ENCODE data around the gene WFDC8. TPM values are rescaled to one million over a fixed set of nuclear protein-coding genes. Genes with fewer than 3 reads are reported as not detected.

WFDC8 gene
- total and polyA plus RNA-seq, 2 of the 13 experiments (the other 11 are each of a cell fraction or from before 2014, with no cell fraction given): not detected

- Histone ChIP-seq H3K27ac (ENCODE audit: extremely low read length, insufficient read depth, low read length) (no peak overlapping the region), H4K20me1 (ENCODE audit: insufficient read depth, low read length) (no peaks in the 10 kb centered on the region), H3K36me3 (replicated peaks in 1 of 2; ENCODE audit: control insufficient read depth in 1 of 2, insufficient read depth in 2 of 2, low read length in 2 of 2) (no peaks in the 10 kb centered on the region), H3K79me2 (ENCODE audit: insufficient read depth, low read length) (no peaks in the 10 kb centered on the region), H3K9ac (ENCODE audit: insufficient read depth, low read depth, low read length) (no peak overlapping the region), H3K27me3 (ENCODE audit: control insufficient read depth in 1 of 2, insufficient read depth in 2 of 2, low read length in 2 of 2) (peaks cover 0 to 10% of the 10 kb centered on the region in 2 experiments; a peak in 1 of 5 replicates), H3K4me1 (ENCODE audit: insufficient read depth, low read length) (no peaks in the 10 kb centered on the region), H3K9me3 (ENCODE audit: low read length) (no peaks in the 10 kb centered on the region), H3K4me2 (ENCODE audit: low read depth, low read length) (no peak overlapping the region), H3K4me3 (replicated peaks in 1 of 3; ENCODE audit: insufficient read depth in 1 of 3, low read depth in 2 of 3, low read length in 3 of 3) (no peak overlapping the region), H2AFZ (ENCODE audit: low read length) (no peak overlapping the region)
- WGBS (ENCODE audit: low lambda C conversion rate): 16% methylated on average over 5 of the region's 5 CpGs
- intact Hi-C loops (cut with micrococcal nuclease; ENCODE audit: unreplicated experiment) (loop anchor here (1.0 kb wide), 1 partner anchor 179 kb away; no protein-coding TSS in a partner anchor), in situ Hi-C loops (cut with HindIII; ENCODE audit: extremely low pct_ligation_motif_present, low pct_unique_long_range_greater_than_20kb) (no loop called here)
- peak; percentile 96 for ATAC-seq
- FAIRE-seq: peak; percentile 92
- no TSS peak for BruUV-seq (replicated peaks)
- ChIA-PET CTCF (ENCODE audit: low intra/inter-chr PET ratio, low total read pairs) (interaction anchor here (0.7 to 3.3 kb wide), 2 partner anchors 178 to 274 kb away, joined by 3 to 95 read pairs; no protein-coding TSS in a partner anchor), POLR2A (no interaction called here)
- peak; percentile 88 for DNase-seq (ENCODE audit: low spot score)
- TF ChIP-seq ZNF124 (CRISPR knock-in tag; IDR thresholded peaks at IDR 0.05) (peak; percentile 45; the same call in 1 of the 2 replicates), DRAP1 (CRISPR knock-in tag; IDR thresholded peaks at IDR 0.05) (0 out of 2 replicates have a peak, but pooled peaks have one; percentile 18), ZNF841 (CRISPR knock-in tag; IDR thresholded peaks at IDR 0.05; ENCODE audit: borderline replicate concordance) (no peak), CAMTA2 (CRISPR knock-in tag; IDR thresholded peaks at IDR 0.05; ENCODE audit: borderline replicate concordance) (no peak), HCFC1 (IDR thresholded peaks at IDR 0.05; ENCODE audit: low read depth, low read length) (no peak), HNF4A (CRISPR knock-in tag; IDR thresholded peaks at IDR 0.05) (no peak), ZFYVE20 (CRISPR knock-in tag; IDR thresholded peaks at IDR 0.05; ENCODE audit: borderline replicate concordance, low read depth) (no peak), ARHGAP35 (CRISPR knock-in tag; IDR thresholded peaks at IDR 0.05; ENCODE audit: borderline replicate concordance) (no peak), ZNF713 (CRISPR knock-in tag; IDR thresholded peaks at IDR 0.05) (no peak), ZNF891 (CRISPR knock-in tag; IDR thresholded peaks at IDR 0.05) (no peak), ZNF777 (CRISPR knock-in tag; IDR thresholded peaks at IDR 0.05) (no peak), KDM3A (CRISPR knock-in tag; IDR thresholded peaks at IDR 0.05; ENCODE audit: low read depth) (no peak), ZNF232 (CRISPR knock-in tag; IDR thresholded peaks at IDR 0.05; ENCODE audit: borderline replicate concordance) (no peak), PCBP1 (IDR thresholded peaks at IDR 0.05; ENCODE audit: borderline replicate concordance, low read depth, low read length) (no peak), ZNF281 (CRISPR knock-in tag; IDR thresholded peaks at IDR 0.05; ENCODE audit: borderline replicate concordance) (no peak), POLR2AphosphoS2 (IDR thresholded peaks at IDR 0.05; ENCODE audit: low read depth, low read length) (no peak), CREBL2 (CRISPR knock-in tag; IDR thresholded peaks at IDR 0.05; ENCODE audit: borderline replicate concordance) (no peak), ZNF230 (CRISPR knock-in tag; IDR thresholded peaks at IDR 0.05) (no peak), ZNF446 (CRISPR knock-in tag; IDR thresholded peaks at IDR 0.05) (no peak), CCDC6 (CRISPR knock-in tag; IDR thresholded peaks at IDR 0.05) (no peak)
These were observed 13.6 kb upstream of the WFDC8 start for GRCh38 chr20:45592574-45593189.
